H9 (cell line): ENCODE data around the gene GIPC2. TPM values are rescaled to one million over a fixed set of nuclear protein-coding genes. Genes with fewer than 3 reads are reported as not detected.

Source experiments
- DNase-seq: peaks from one replicate; pipeline ENCODE4 v3.0.0-alpha.2; 2017
- H2AFZ ChIP-seq: one replicate; pipeline ENCODE4 v1.6.1; 2013; ENCODE audit warnings: mild to moderate bottlenecking, low read length, control low read depth, moderate library complexity
- H2AK5ac ChIP-seq: 2 replicates; pipeline ENCODE4 v1.6.1; 2013; ENCODE audit warnings: low read length, control low read depth, mixed read lengths; ENCODE audit not compliant: insufficient read length
- H2BK120ac ChIP-seq: one replicate; pipeline ENCODE4 v1.6.1; 2013; ENCODE audit warnings: low read depth, mild to moderate bottlenecking, low read length, control low read depth, inconsistent platforms; ENCODE audit not compliant: poor library complexity, severe bottlenecking
- H2BK12ac ChIP-seq: 2 replicates; pipeline ENCODE4 v1.6.1; 2013; ENCODE audit warnings: low read length, control low read depth, mixed read lengths, low read depth; ENCODE audit not compliant: insufficient read length
- H2BK15ac ChIP-seq: 2 replicates; pipeline ENCODE4 v1.6.1; 2013; ENCODE audit warnings: low read depth, low read length, control low read depth
- H2BK20ac ChIP-seq: one replicate; pipeline ENCODE4 v1.6.1; 2013; ENCODE audit warnings: low read depth, mild to moderate bottlenecking, low read length, control low read depth, inconsistent platforms; ENCODE audit not compliant: poor library complexity, severe bottlenecking
- H2BK5ac ChIP-seq: 2 replicates; pipeline ENCODE4 v1.6.1; 2013; ENCODE audit warnings: low read length, control low read depth, mixed read lengths; ENCODE audit not compliant: insufficient read length
- H3K14ac ChIP-seq: 2 replicates; pipeline ENCODE4 v1.6.1; 2013; ENCODE audit warnings: low read length, control low read depth; ENCODE audit not compliant: insufficient read depth
- H3K18ac ChIP-seq: 2 replicates; pipeline ENCODE4 v1.6.1; 2013; ENCODE audit warnings: low read depth, mild to moderate bottlenecking, mixed read lengths, low read length, control low read depth; ENCODE audit not compliant: insufficient read length
- H3K23ac ChIP-seq: 2 replicates; pipeline ENCODE4 v1.6.1; 2013; ENCODE audit warnings: low read length, control low read depth, mixed read lengths, low read depth; ENCODE audit not compliant: insufficient read length
- H3K23me2 ChIP-seq: 2 replicates; pipeline ENCODE4 v1.6.1; 2013; ENCODE audit warnings: low read depth, mild to moderate bottlenecking, mixed read lengths, low read length, control low read depth; ENCODE audit not compliant: insufficient read length, poor library complexity, severe bottlenecking
- H3K27ac ChIP-seq: 2 replicates; pipeline ENCODE4 v1.5.1; 2013; ENCODE audit warnings: low read length, control low read depth, mixed read lengths, low read depth; ENCODE audit not compliant: insufficient read length
- H3K27me3 ChIP-seq: 2 replicates; pipeline ENCODE4 v1.6.1; 2013; ENCODE audit warnings: low read length, control low read depth, inconsistent platforms; ENCODE audit not compliant: insufficient read depth
- H3K4ac ChIP-seq: 2 replicates; pipeline ENCODE4 v1.6.1; 2013; ENCODE audit warnings: low read depth, mild to moderate bottlenecking, control low read depth, inconsistent platforms, low read length, moderate library complexity
- H3K4me1 ChIP-seq: 2 replicates; pipeline ENCODE4 v1.6.1; 2013; ENCODE audit warnings: low read length, control low read depth, inconsistent platforms; ENCODE audit not compliant: insufficient read depth
- H3K4me2 ChIP-seq: 2 replicates; pipeline ENCODE4 v1.6.1; 2013; ENCODE audit warnings: low read length, control low read depth, mixed read lengths; ENCODE audit not compliant: insufficient read length, insufficient read depth
- H3K56ac ChIP-seq: 2 replicates; pipeline ENCODE4 v1.6.1; 2013; ENCODE audit warnings: low read depth, mild to moderate bottlenecking, mixed read lengths, low read length, control low read depth; ENCODE audit not compliant: insufficient read length
- H3K79me1 ChIP-seq: 2 replicates; pipeline ENCODE4 v1.6.1; 2013; ENCODE audit warnings: low read depth, mild to moderate bottlenecking, moderate library complexity, low read length, control low read depth, inconsistent platforms; ENCODE audit not compliant: insufficient read depth, poor library complexity, severe bottlenecking
- H3K79me2 ChIP-seq: 2 replicates; pipeline ENCODE4 v1.6.1; 2013; ENCODE audit warnings: low read length, control low read depth, inconsistent platforms; ENCODE audit not compliant: insufficient read depth
- H3K9ac ChIP-seq: 2 replicates; pipeline ENCODE4 v1.6.1; 2013; ENCODE audit warnings: low read length, control low read depth, mixed read lengths; ENCODE audit not compliant: insufficient read length; ENCODE audit errors: extremely low read depth
- H3K9me3 ChIP-seq: one replicate; pipeline ENCODE4 v1.6.1; 2013; ENCODE audit warnings: low read depth, low read length, inconsistent platforms; ENCODE audit not compliant: control insufficient read depth
- H3T11ph ChIP-seq: one replicate; pipeline ENCODE4 v1.6.1; 2013; ENCODE audit warnings: mild to moderate bottlenecking, low read length, control low read depth, inconsistent platforms
- H4K20me1 ChIP-seq: one replicate; pipeline ENCODE4 v1.6.1; 2013; ENCODE audit not compliant: control insufficient read depth, insufficient read length, insufficient read depth
- H4K5ac ChIP-seq: 2 replicates; pipeline ENCODE4 v1.6.1; 2013; ENCODE audit warnings: low read depth, mild to moderate bottlenecking, mixed read lengths, low read length, control low read depth; ENCODE audit not compliant: insufficient read length
- H4K8ac ChIP-seq: replicated peaks from 2 replicates; pipeline ENCODE4 v1.6.1; 2013; ENCODE audit warnings: low read length, control low read depth, mixed read lengths, low read depth; ENCODE audit not compliant: insufficient read length
- H4K91ac ChIP-seq: 2 replicates; pipeline ENCODE4 v1.6.1; 2013; ENCODE audit warnings: low read depth, mild to moderate bottlenecking, moderate library complexity, mixed read lengths, low read length, control low read depth; ENCODE audit not compliant: insufficient read length
- H3K27ac Mint-ChIP-seq, 3 experiments: 2 replicates in 2 of 3; 3 replicates in 1 of 3; pipeline ENCODE4 v1.8.0; 2020 to 2021; ENCODE audit warnings: mixed read lengths in 3 of 3, mild to moderate bottlenecking in 1 of 3, moderate library complexity in 1 of 3
- H3K27me3 Mint-ChIP-seq: 2 replicates; pipeline ENCODE4 v1.8.0; 2021; ENCODE audit warnings: low read depth, mild to moderate bottlenecking, moderate library complexity, mixed read lengths
- H3K36me3 Mint-ChIP-seq, 3 experiments: 2 replicates in 2 of 3; 3 replicates in 1 of 3; pipeline ENCODE4 v1.8.0; 2020 to 2021; ENCODE audit warnings: low read depth in 3 of 3, mixed read lengths in 3 of 3; ENCODE audit not compliant: insufficient read depth in 1 of 3
- H3K4me1 Mint-ChIP-seq, 2 experiments: 2 replicates each; pipeline ENCODE4 v1.8.0; 2020; ENCODE audit warnings: mixed read lengths in 2 of 2
- H3K4me3 Mint-ChIP-seq, 2 experiments: 2 replicates in 1 of 2; 3 replicates in 1 of 2; pipeline ENCODE4 v1.8.0; 2020 to 2021; ENCODE audit warnings: mild to moderate bottlenecking in 2 of 2, mixed read lengths in 2 of 2, moderate library complexity in 1 of 2
- H3K9me3 Mint-ChIP-seq, 2 experiments: 2 replicates in 1 of 2; 3 replicates in 1 of 2; pipeline ENCODE4 v1.8.0; 2020; ENCODE audit warnings: mild to moderate bottlenecking in 2 of 2, mixed read lengths in 2 of 2, moderate library complexity in 1 of 2
- WGBS: extraction: QIAGEN DNeasy Blood & Tissue Kit; methylation state at CpG from one replicate; pipeline ENCODE4 v1.1.7; 2013; ENCODE audit warnings: missing lambda C conversion rate, low lambda C conversion rate, mixed read lengths; ENCODE audit not compliant: insufficient read length; ENCODE audit errors: extremely low coverage; 5-methylcytosine and 5-hydroxymethylcytosine counted together
- total RNA-seq: library from RNA; stranded (reverse); gene quantifications from 2 replicates; pipeline ENCODE4 v1.2.1, GENCODE V29; 2021
- TF ChIP-seq, protein P1 (sequence below): fragments of 200-600 bp; sonication (generic); conservative IDR thresholded peaks from 3 replicates; pipeline ENCODE4 v1.8.0; 2021; ENCODE audit warnings: antibody characterized with exemption, mild to moderate bottlenecking

The GIPC2 gene
- total RNA-seq, 1 experiment from 2014 or later: 0.85 TPM

DNA sequence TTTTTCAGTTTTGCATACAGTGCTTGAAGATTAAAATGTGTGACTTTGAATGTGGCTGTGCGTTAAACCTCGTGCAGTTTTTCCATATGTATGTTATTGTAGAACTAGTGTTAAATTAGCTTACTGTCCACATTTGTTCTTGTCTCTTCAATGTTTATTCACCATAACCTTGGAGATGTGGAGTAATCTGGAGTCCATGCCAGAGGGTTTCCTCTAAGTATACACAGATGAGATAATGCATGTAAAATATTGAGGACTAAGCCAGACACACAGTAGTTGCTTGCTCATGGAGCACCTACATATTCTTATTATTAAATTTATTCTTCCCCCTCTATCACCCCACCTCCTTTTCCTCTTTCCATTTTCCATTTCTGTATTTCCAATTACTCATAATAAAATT lies 7.7 kb upstream of the GIPC2 start:
- DNase-seq: no peak
- H3K14ac ChIP-seq: no peak overlapping the region
- H3T11ph ChIP-seq: no peak overlapping the region
- no peak overlapping the region for H2BK20ac ChIP-seq
- no peak overlapping the region for H2AFZ ChIP-seq
- no peak overlapping the region for H3K9ac ChIP-seq
- H3K27ac ChIP-seq: no peak overlapping the region
- no peak overlapping the region for H3K4me3 Mint-ChIP-seq
- no peak overlapping the region for H4K5ac ChIP-seq
- no peaks in the 10 kb centered on the region for H4K20me1 ChIP-seq
- no peak overlapping the region for H2AK5ac ChIP-seq
- H3K27me3 ChIP-seq: no peaks in the 10 kb centered on the region
- no peak overlapping the region for H2BK15ac ChIP-seq
- H3K27me3 Mint-ChIP-seq: peaks cover 5% of the 10 kb centered on the region
- WGBS: no CpG with 5 or more reads among the region's 2 CpGs
- no peak overlapping the region for H2BK12ac ChIP-seq
- no peak overlapping the region for H3K4me2 ChIP-seq
- no peaks in the 10 kb centered on the region for H3K4me1 Mint-ChIP-seq
- no peak overlapping the region for H3K23ac ChIP-seq
- H4K91ac ChIP-seq: no peak overlapping the region
- no peaks in the 10 kb centered on the region for H3K79me1 ChIP-seq
- no peaks in the 10 kb centered on the region for H3K4me1 ChIP-seq
- no peak overlapping the region for H3K27ac Mint-ChIP-seq
- no peak overlapping the region for H2BK5ac ChIP-seq
- H2BK120ac ChIP-seq: no peak overlapping the region
- H3K36me3 Mint-ChIP-seq: no peaks in the 10 kb centered on the region
- no peak overlapping the region for H3K56ac ChIP-seq
- H3K4ac ChIP-seq: no peak overlapping the region
- no peaks in the 10 kb centered on the region for H3K79me2 ChIP-seq
- TF ChIP-seq, protein P1, sequence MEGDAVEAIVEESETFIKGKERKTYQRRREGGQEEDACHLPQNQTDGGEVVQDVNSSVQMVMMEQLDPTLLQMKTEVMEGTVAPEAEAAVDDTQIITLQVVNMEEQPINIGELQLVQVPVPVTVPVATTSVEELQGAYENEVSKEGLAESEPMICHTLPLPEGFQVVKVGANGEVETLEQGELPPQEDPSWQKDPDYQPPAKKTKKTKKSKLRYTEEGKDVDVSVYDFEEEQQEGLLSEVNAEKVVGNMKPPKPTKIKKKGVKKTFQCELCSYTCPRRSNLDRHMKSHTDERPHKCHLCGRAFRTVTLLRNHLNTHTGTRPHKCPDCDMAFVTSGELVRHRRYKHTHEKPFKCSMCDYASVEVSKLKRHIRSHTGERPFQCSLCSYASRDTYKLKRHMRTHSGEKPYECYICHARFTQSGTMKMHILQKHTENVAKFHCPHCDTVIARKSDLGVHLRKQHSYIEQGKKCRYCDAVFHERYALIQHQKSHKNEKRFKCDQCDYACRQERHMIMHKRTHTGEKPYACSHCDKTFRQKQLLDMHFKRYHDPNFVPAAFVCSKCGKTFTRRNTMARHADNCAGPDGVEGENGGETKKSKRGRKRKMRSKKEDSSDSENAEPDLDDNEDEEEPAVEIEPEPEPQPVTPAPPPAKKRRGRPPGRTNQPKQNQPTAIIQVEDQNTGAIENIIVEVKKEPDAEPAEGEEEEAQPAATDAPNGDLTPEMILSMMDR: no peak
- H3K18ac ChIP-seq: no peak overlapping the region
- no peak overlapping the region for H4K8ac ChIP-seq
- H3K9me3 Mint-ChIP-seq: no peaks in the 10 kb centered on the region
- H3K23me2 ChIP-seq: no peaks in the 10 kb centered on the region
- H3K9me3 ChIP-seq: no peaks in the 10 kb centered on the region
